SIG-M5 treated with dmso at 0.1 percent for 504 hours (cell line): Measurements from ENCODE around the gene KLHL29.

Source experiments
- DNase-seq: peaks from one replicate; lab custom pipeline; 2025; ENCODE audit not compliant: unreplicated experiment; lab: John Stamatoyannopoulos, UW

The KLHL29 gene

DNA sequence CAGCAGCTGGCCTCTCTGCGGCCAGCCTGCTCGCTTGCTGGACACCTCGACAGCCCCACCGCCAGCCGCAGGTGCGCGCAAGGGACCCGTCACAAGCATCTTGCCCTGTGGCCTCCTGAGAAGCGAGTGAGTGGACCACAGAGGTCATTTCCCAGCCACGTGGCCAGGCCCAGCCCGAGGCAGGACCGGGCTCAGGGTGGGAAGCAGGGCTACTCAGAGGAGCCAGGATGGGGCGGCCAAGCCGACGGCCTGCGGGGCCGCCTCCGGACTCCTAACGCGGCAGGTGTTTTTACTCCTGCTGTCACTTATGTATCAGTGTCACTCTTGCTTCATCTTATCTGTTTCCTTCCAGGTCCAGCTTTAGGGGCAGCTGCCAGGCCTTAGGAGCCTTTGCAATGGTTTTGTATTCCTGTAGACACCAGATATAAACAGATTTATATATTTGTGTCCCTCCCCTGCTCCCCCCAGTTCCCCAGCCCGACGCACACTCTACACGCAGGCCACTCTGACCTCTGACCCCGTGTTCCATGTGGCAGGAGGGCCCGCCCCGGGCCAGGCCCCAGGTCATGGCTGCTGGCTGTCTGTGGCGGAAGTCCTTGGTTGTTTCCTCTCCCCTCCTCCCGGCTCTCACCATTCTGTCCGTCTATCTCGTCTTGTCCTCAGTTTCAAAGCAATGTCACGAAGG lies 305.6 kb downstream of the KLHL29 start:
- no peak for DNase-seq

DNA sequence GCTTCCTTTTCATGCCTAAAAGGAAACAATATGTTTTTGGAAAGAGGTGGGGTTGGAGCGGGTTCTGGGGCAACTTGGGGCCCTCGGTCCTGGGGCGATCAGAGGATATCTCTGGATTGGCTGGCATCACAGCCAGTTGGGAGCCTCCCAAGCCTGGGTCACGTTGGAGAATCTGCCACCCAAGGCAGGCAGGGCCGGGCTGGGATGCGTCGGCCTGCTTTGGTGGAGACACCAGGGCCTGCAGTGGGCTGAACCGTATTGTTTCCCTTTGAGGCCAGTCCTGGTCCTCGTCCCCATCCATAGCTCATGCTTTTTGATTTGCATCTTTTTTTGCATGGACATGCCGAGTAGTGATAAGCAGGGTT lies 306.1 kb downstream of the KLHL29 start:
- no peak for DNase-seq

DNA sequence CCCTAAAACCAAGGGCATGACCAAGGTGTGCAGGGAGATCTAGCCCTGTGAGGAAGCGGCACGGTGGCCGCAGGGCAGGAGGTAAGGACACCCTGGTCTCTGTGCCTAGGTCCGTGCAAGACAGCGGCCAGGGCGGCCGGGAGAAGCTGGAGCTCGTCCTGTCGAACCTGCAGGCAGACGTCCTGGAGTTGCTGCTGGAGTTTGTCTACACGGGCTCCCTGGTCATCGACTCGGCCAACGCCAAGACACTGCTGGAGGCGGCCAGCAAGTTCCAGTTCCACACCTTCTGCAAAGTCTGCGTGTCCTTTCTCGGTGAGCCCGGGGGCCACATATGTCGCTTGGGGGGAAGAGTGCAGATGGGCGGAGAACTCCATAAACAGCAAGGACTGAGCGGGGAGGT lies 306.6 kb downstream of the KLHL29 start:
- DNase-seq, result no peak

DNA sequence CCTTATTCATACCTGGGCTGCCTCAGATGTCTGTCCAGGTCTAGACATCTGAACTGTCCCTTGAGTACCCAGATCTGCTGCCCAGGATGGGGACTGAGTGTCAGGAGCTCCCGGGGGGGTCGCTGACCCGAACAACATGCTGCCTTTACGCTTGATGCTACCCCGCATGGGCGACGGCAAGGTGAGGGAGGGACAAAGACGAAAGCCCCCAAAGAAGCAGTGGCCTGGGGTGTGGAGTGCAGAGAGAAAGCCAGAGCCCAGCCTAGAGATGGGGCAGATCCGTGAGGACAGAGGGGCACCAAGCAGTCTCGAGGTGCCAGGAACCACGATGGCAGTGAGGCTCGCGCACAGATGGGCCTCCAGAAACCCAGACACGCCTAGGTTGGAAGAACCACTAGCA lies 307.3 kb downstream of the KLHL29 start:
- no peak for DNase-seq

- no peak for DNase-seq
Measured at GRCh38 chr2:23692851-23693605, 308.0 kb downstream of the KLHL29 start.

DNA sequence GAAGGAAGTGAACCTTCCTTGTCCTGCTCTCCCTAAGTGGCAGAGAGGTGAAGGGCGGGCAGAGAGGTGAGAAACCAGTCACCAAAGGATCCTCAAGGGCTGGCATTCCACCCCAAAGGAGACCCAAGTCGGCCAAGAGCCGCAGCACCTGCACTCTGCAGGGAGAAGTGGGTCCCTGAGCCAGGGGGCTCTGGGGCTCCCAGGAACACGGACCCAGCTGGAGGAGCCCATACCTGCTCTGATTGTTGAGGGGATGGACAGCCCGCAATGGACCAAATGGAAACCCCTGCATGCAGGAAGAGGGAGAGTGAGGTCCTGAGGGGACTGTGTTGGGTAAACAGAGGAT lies 308.6 kb downstream of the KLHL29 start:
- DNase-seq, result no peak

- DNase-seq, result no peak
Measured at GRCh38 chr2:23694058-23695045, 309.4 kb downstream of the KLHL29 start.

GRCh38 chr2:23695214-23695889 lies 310.4 kb downstream of the KLHL29 start:
- DNase-seq, result no peak

GRCh38 chr2:23695890-23696751 lies 311.1 kb downstream of the KLHL29 start:
- DNase-seq, result no peak

DNA sequence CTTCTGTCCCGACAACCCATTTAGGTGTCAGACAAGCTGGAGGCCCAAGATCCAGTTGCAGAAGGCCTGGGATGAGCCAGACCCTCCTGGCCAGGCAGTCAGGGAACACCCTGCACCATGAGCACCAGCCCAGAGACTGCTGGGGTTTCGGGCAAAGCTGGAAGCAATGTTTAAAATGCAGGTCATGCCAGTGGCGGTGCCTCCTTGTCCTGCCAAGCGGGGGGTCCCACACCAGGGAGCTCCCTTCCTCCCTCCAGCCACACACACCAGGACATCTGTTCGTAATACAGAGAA lies 311.7 kb downstream of the KLHL29 start:
- DNase-seq, result no peak

DNA sequence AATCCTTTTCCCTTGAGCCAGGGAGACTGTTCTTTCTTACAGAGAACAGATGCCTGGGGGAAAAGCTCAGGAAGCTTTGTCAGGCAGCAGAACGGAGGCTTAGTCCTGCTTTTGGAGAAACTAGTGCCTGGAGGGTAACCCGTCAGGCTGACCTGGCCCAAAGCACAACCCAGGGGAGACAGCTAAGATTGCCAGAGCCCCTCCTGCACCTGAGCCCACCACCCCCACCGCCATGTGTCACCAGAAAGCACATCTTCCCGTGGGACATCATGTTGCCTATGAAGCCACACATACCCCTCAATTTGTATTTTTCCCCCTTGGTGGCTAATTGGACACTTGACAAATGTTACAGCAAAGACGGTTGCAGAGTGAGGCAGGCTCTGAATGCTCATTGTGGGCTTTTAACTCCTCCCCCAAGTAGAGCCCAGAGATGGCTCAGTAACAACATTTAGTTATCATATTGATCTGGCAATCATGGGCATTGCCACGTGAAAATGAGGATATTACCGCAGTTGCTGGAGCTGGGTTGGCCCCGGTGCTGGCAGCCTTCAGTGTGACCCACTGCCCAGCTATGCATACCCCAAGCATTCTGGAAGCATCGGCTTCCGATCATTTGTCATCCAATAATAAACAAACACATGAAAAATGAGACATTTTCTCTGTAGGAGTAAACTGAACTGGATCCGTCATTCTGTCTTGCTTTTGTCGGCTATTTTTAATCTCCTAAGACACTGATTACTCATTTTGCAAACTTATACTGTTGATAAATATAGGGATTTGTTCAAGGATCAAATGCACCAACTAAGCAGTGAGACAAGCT lies 312.5 kb downstream of the KLHL29 start:
- DNase-seq, result no peak

- DNase-seq, result no peak
Measured at GRCh38 chr2:23698116-23698693, 313.2 kb downstream of the KLHL29 start.

GRCh38 chr2:23698721-23699579 lies 314.0 kb downstream of the KLHL29 start:
- DNase-seq, result no peak

GRCh38 chr2:23699580-23699925 lies 314.6 kb downstream of the KLHL29 start:
- no peak for DNase-seq

DNA sequence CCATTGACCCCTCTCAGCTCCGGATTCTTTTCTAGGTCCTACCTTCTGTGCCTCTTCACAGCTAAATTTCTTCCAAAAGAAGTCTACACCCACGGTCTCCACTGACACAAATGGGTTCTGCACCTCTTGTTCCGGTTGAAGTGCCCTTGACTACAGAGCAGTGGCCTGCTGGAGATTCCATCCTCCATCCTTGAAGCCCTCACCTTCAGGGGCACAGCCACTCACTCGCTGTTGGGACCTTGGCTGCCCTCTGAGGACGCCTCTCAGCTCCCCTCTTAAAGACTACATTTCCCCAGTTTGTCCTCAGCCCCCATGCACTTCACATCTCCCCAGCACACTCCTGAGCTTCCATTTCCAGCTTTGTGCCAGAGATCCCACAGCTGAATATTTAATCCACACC lies 315.6 kb downstream of the KLHL29 start:
- no peak for DNase-seq

DNA sequence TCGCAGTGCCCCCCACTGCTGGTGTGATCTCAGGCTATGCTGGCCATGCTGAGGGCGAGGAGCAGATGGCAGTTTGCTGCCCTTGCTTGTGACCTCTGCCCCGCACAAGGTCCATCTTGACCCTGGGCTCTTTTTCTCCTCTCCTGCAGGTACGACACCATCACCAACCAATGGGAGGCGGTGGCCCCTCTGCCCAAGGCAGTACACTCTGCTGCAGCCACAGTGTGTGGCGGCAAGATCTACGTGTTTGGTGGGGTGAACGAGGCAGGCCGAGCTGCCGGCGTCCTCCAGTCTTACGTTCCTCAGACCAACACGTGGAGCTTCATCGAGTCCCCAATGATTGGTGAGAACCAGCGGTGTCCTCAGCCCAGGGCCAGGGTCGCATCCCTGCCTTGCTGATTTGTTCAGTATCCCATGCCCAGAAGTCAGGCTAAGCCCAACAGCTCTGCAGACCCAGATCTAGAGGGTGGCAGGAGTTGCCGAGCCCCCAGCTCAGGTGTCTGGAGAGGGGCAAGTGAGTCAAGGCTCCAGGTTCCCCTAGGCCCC lies 318.1 kb downstream of the KLHL29 start:
- DNase-seq, result no peak

DNA sequence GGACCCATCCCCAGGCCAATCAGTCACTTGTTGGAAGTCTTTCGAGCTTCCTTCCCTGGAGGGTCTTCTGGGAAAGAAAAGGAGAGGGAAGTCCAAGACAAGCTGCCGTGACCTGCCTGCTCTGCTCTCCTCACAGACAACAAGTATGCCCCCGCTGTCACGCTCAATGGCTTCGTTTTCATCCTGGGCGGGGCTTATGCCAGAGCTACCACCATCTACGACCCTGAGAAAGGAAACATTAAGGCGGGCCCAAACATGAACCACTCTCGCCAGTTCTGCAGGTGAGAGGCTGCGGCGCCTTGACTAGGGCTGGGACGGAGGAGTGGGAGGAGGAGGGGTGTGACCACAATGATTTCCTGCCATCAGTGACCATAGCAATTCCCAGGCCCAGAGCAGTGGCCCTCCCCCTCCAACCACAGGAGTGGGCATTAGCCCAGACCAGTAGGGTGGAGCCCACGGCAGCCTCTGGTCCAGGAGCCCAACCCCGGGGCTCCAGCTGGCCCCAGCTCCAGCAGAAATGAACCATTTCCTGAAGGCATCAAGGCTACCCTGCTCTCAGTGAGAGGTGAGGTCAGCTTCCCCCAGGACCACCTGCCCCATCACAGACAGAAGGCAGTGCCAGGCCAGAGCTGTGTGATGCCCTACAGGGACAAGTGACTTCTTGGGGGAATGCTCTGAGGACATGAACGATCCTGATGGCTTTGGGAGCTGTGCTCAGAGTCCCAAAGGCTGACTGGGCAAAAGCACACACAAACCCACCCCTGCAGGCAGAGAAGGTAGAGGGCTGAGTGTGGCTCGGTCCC lies 318.8 kb downstream of the KLHL29 start:
- no peak for DNase-seq
